PC-9 (cell line): ENCODE measurements around the gene DNM1.

ENCODE experiments used
- EZH2 ChIP-seq: fragments of 200-600 bp; sonication (generic); IDR thresholded peaks from 2 replicates; pipeline ENCODE4 v1.8.0; 2017; ENCODE audit warnings: antibody characterized with exemption, low read depth
- TF ChIP-seq, protein P1 (sequence below): fragments of 200-600 bp; sonication (generic); conservative IDR thresholded peaks from 2 replicates; pipeline ENCODE4 v1.6.1; 2017; ENCODE audit warnings: mixed run types, antibody characterized with exemption, mild to moderate bottlenecking, moderate library complexity

DNA sequence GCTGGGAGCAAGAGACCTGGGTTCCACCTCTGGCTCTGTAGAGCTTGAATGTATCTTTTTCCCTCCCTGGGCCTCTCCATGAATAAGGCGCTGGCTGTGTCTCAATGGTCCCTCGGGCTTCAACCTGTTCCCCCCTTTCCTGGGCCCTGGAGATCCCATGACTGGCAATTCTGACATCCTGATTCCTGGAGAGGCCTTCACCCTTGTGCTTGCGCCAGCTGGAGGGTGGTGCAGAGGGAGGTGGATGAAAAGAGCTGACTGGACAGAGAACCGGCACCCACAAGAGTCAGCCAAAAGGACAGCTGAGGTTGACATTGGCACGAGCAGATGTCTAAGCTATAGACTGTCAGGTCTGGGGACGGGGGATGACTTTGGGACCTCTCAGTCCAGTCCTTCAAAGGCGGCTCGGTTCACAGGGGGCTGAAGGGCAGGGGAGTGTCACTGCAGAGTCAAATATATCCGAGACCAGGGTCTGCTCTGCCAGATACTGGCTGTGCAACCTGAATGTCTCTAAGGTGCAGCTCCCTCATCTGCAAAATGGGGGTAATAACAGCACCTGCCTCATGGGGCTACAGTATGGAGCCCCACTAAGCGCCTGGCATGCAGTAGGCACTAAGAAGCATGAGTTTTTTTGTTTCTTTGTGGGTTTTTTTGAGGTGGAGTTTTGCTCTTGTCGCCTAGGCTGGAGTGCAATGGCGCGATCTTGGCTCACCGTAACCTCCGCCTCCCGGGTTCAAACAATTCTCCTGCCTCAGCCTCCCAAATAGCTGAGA is 13.8 kb downstream of the DNM1 start:
- TF ChIP-seq, protein P1, sequence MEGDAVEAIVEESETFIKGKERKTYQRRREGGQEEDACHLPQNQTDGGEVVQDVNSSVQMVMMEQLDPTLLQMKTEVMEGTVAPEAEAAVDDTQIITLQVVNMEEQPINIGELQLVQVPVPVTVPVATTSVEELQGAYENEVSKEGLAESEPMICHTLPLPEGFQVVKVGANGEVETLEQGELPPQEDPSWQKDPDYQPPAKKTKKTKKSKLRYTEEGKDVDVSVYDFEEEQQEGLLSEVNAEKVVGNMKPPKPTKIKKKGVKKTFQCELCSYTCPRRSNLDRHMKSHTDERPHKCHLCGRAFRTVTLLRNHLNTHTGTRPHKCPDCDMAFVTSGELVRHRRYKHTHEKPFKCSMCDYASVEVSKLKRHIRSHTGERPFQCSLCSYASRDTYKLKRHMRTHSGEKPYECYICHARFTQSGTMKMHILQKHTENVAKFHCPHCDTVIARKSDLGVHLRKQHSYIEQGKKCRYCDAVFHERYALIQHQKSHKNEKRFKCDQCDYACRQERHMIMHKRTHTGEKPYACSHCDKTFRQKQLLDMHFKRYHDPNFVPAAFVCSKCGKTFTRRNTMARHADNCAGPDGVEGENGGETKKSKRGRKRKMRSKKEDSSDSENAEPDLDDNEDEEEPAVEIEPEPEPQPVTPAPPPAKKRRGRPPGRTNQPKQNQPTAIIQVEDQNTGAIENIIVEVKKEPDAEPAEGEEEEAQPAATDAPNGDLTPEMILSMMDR, result no peak
- no peak for TF ChIP-seq EZH2
